ENCODE data around the gene CHD9.

DNA sequence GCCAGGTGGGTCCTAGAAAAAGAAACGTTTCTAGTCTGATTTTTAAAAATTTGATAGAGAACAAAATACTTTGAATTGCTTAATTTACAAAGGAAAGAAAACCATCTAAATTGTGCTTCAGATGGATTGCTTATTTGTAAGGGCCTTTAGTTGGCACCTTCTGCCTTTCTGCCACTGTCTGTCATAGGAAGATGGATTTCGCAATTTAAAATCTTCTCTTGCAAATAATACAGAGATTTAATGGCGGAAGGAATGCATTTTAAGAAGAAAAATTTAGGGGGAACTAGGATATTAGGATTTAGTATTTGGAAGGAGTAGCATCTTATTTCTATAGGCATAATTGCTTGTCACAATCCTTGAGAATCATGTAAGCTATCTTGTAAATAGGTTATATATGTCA is 204.0 kb downstream of the CHD9 start:
- no peak for TF ChIP-seq POLR2A (IDR thresholded peaks at IDR 0.05)
- TF ChIP-seq, protein P1, sequence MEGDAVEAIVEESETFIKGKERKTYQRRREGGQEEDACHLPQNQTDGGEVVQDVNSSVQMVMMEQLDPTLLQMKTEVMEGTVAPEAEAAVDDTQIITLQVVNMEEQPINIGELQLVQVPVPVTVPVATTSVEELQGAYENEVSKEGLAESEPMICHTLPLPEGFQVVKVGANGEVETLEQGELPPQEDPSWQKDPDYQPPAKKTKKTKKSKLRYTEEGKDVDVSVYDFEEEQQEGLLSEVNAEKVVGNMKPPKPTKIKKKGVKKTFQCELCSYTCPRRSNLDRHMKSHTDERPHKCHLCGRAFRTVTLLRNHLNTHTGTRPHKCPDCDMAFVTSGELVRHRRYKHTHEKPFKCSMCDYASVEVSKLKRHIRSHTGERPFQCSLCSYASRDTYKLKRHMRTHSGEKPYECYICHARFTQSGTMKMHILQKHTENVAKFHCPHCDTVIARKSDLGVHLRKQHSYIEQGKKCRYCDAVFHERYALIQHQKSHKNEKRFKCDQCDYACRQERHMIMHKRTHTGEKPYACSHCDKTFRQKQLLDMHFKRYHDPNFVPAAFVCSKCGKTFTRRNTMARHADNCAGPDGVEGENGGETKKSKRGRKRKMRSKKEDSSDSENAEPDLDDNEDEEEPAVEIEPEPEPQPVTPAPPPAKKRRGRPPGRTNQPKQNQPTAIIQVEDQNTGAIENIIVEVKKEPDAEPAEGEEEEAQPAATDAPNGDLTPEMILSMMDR (IDR thresholded peaks at IDR 0.05), result no peak
